Mucosa of descending colon (tissue), 3 donors: Measurements from ENCODE around the gene NFIB. TPM values are rescaled to one million over a fixed set of nuclear protein-coding genes. Genes with fewer than 3 reads are reported as not detected.

Experiments
- ATAC-seq: fragments of 200-7000 bp; cut with Tn5 transposase; one replicate; pipeline ENCODE4 v1.9.1; 2020; ENCODE audit warnings: mild to moderate bottlenecking, moderate library complexity
- DNase-seq, 3 donors: peaks; one replicate each; pipeline ENCODE4 v3.0.0-alpha.2; 2020
- H3K36me3 ChIP-seq: fragments of 200-600 bp; one replicate; pipeline ENCODE4 v1.8.0; 2021; ENCODE audit warnings: low read depth, mild to moderate bottlenecking
- H3K4me1 ChIP-seq: fragments of 200-600 bp; one replicate; pipeline ENCODE4 v1.8.0; 2021; ENCODE audit warnings: low read depth, mild to moderate bottlenecking
- H3K4me3 ChIP-seq: fragments of 200-600 bp; one replicate; pipeline ENCODE4 v1.8.0; 2021; ENCODE audit warnings: mild to moderate bottlenecking
- H3K9me3 ChIP-seq: fragments of 200-600 bp; one replicate; pipeline ENCODE4 v1.8.0; 2021; ENCODE audit warnings: mild to moderate bottlenecking
- intact Hi-C, 2 donors: fragments of 100-400 bp; cut with DNase I in 1 of 2; cut with micrococcal nuclease in 1 of 2; formaldehyde crosslinking; loops; one replicate each; pipeline versions ENCODE4 v1.11.0 to v1.11.1; 2022; cut with DNase I, micrococcal nuclease
- total RNA-seq, 3 donors: library from RNA; stranded (reverse); fragmentation: NEBNext Ultra II Directional in 2 of 3; extraction: Animal tissue kit (Norgen Biotek cat#: 25700) in 2 of 3; gene quantifications; one replicate each; pipeline versions ENCODE4 v1.2.1 to v1.2.4, GENCODE V29; 2021 to 2023
- TF ChIP-seq, protein P1 (sequence below): fragments of 200-600 bp; IDR thresholded peaks from one replicate; pipeline ENCODE4 v1.8.0; 2022; ENCODE audit warnings: antibody characterized with exemption, mild to moderate bottlenecking
- donor health status: DM: no; HTN: no; CAD: no; lungs with moderate emphysema.
- donor health status: DM: no; HTN: no; CAD: no.
- donor health status: DM: no; HTN: yes; CAD: no.

The NFIB gene
- total RNA-seq, 3 donors from 2014 or later, result 59.7 to 85.5 (median 62.6) TPM

DNA sequence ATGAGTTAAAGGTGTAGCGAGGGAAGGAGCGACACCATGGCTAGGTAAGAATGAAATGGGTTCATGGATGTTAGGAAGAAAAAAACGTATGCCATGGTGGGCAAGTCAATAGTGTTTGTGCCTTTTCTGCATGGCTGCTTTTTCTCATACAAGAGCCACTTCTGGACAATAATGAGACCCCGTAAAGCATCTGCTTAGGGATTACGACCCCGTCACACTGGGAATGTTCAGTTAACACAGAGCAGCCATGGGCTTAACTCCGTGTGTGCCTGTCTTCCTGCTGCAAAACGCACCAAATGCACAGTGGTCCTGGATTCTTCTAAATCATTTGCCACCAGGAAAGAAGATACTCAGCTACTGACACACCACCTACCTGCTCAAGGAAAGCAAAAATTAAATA, 81.8 kb downstream of the NFIB start:
- Histone ChIP-seq H3K4me3 (no peak overlapping the region), H3K4me1 (peaks cover 5% of the 10 kb centered on the region), H3K36me3 (no peaks in the 10 kb centered on the region), H3K9me3 (no peaks in the 10 kb centered on the region)
- TF ChIP-seq, protein P1, sequence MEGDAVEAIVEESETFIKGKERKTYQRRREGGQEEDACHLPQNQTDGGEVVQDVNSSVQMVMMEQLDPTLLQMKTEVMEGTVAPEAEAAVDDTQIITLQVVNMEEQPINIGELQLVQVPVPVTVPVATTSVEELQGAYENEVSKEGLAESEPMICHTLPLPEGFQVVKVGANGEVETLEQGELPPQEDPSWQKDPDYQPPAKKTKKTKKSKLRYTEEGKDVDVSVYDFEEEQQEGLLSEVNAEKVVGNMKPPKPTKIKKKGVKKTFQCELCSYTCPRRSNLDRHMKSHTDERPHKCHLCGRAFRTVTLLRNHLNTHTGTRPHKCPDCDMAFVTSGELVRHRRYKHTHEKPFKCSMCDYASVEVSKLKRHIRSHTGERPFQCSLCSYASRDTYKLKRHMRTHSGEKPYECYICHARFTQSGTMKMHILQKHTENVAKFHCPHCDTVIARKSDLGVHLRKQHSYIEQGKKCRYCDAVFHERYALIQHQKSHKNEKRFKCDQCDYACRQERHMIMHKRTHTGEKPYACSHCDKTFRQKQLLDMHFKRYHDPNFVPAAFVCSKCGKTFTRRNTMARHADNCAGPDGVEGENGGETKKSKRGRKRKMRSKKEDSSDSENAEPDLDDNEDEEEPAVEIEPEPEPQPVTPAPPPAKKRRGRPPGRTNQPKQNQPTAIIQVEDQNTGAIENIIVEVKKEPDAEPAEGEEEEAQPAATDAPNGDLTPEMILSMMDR, result no peak
- DNase-seq, result no peak
- intact Hi-C loops, result no loop called here
- ATAC-seq, result no peak

DNA sequence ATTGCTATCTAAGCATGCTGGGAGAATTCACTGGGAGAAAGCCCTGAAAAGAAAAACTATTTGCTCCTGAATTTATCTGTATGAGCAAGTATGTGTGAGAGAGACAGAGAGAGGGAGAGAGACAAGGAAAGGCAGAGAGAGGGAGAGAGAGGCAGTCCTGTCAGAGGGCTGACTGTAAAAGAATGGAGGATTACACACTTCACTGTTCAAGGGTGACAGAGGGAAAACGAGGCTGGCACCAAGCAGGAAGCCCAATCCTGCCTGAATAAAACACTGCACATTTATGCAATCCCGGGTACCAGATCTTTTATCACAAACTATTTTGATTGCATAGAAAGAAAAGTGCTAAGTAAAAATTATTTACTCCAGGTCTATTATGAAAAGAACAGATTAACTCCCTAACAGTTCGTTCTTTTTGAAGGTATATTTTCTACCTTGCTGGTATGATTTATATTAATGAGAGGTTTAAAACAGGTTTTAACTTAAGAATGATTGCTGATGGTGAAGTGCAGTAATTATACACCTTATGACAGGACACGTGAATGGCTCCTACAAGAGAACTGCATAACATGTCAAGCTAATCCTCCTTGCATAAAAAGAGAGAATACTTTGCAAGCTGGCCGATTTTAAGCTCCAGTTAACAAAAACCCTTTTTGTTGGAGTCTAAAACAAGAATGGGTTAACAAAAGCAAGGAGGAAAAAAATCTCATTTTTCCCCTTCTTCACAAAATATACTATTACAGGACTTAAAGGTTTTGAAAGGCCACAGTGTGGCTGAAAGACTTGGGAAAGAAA, 82.5 kb downstream of the NFIB start:
- intact Hi-C loops, result no loop called here
- TF ChIP-seq, protein P1, result no peak
- Histone ChIP-seq H3K4me3 (no peak overlapping the region), H3K36me3 (no peaks in the 10 kb centered on the region), H3K9me3 (no peaks in the 10 kb centered on the region), H3K4me1 (no peaks in the 10 kb centered on the region)
- no peak for ATAC-seq
- no peak for DNase-seq

DNA sequence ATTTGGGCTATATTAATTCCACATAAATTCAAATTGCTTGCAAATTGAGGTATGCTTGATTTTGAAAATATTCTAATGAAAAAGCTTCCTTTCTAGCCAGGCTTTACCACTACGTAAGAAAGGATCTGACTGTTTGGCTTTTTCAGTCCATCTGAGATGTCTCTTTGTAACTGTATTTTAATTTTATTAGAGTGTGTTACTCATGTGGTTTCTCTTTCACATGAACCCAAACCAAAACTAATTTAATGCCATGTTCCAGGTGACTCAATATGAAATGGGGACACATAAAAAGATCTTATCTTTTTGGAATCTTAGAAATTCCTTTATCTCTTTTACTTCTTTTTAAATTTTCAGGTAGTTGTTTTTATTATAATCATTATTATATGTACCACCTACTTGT, 85.3 kb downstream of the NFIB start:
- Histone ChIP-seq H3K36me3 (no peaks in the 10 kb centered on the region), H3K4me1 (no peaks in the 10 kb centered on the region), H3K9me3 (no peaks in the 10 kb centered on the region), H3K4me3 (no peak overlapping the region)
- DNase-seq (no peak), ATAC-seq (no peak)
- intact Hi-C loops, result no loop called here
- TF ChIP-seq, protein P1, result no peak

DNA sequence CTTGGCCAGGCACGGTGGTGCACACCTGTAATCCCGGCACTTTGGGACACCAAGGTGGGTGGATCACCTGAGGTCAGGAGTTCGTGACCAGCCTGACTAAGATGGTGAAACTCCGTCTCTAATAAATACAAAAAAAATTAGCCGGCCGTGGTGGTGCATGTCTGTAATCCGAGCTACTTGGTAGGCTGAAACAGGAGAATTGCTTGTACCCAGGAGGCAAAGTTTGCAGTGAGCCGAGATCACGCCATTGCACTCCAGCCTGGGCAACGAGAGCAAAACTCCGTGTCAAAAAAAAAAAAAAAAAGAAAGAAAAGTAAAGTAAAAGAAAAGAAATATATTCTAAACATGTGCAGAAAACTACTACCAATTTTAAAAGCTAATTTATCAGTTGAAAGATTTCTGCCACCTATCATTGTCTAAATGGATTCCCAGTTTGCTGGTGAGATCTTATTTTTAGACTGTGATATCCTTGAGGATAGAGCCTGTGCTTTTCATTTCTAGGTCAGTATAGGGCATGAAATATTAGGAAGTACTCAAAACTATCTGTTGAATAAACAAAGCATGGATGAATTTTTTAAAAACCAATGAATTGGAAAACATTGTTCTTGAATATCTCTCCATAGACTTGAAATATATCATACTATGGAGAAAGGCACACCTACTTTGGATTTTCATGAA, 86.9 kb downstream of the NFIB start:
- DNase-seq (no peak), ATAC-seq (no peak)
- intact Hi-C loops, result no loop called here
- TF ChIP-seq, protein P1, result no peak
- no peaks in the 10 kb centered on the region for H3K9me3 ChIP-seq
- no peak overlapping the region for H3K4me3 ChIP-seq
- H3K36me3 ChIP-seq, result no peaks in the 10 kb centered on the region
- no peaks in the 10 kb centered on the region for H3K4me1 ChIP-seq

DNA sequence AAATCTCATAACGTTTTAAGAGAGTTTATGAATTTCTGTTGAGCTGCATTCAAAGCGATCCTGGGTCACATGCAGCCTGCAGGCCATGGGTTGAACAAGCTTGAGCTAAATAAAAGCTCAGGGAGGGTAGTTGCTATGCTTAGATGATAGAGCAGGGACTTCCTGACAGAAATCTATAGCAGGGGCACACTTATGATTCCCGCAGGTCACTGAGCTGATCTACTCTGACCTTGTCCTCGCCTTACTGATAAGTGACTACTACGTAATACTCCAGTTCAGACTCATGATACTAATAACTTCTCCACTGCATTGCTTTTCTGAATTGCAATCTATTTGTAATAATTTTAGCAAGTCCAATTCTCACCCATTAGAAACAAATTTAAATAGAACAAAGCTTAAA, 90.9 kb downstream of the NFIB start:
- Histone ChIP-seq H3K36me3 (no peaks in the 10 kb centered on the region), H3K4me3 (no peak overlapping the region), H3K4me1 (no peaks in the 10 kb centered on the region), H3K9me3 (no peaks in the 10 kb centered on the region)
- ATAC-seq, result no peak
- intact Hi-C loops, result no loop called here
- no peak for DNase-seq
- TF ChIP-seq, protein P1, result no peak
